ENCODE data around the gene OLFM3. TPM values are rescaled to one million over a fixed set of nuclear protein-coding genes. Genes with fewer than 3 reads are reported as not detected.

The OLFM3 gene
- not detected in 2 replicates for total RNA-seq (ENCODE audit: low replicate concordance)

GRCh38 chr1:101996825-101997465 lies at the start of gene OLFM3:
Gene OLFM3, minus strand, starts transcription at chr1:101996926.
- no peak within 1 kb of the TSS for H3K4me3 ChIP-seq (ENCODE audit: low read depth, low read length)
- DNase-seq (ENCODE audit: low read depth): no peak
- TF ChIP-seq CTCF (IDR thresholded peaks at IDR 0.05; ENCODE audit: insufficient read depth, low read length): no peak

DNA sequence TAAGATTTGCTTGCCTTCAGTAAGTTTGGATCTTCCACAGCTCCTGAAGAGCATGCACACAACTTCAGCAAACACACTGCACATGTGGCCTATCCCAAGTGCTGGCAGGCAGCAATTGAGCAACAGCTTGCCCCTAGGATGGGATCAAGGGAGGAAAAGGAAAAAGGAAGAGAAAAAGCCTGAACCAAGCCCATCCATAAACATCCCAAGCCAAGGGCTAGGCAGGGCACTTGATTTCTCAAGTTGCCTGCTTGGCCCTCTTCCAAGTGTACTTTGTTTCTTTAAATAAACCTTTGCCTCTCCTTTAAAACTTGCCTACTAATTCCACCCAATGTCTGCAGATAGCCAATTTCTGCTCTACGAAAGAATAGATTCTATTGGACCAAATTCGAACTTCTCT lies 49.0 kb upstream of the OLFM3 start:
- TF ChIP-seq CTCF (IDR thresholded peaks at IDR 0.05; ENCODE audit: insufficient read depth, low read length): no peak
- DNase-seq (ENCODE audit: low read depth): no peak
- no peak overlapping the region for H3K4me3 ChIP-seq (ENCODE audit: low read depth, low read length)

- no peak overlapping the region for H3K4me3 ChIP-seq (ENCODE audit: low read depth, low read length)
- DNase-seq (ENCODE audit: low read depth): no peak
- no peak for TF ChIP-seq CTCF (IDR thresholded peaks at IDR 0.05; ENCODE audit: insufficient read depth, low read length)
Observed at GRCh38 chr1:102032534-102032933, 35.8 kb upstream of the OLFM3 start.

GRCh38 chr1:102019530-102019929 lies 22.8 kb upstream of the OLFM3 start:
- DNase-seq (ENCODE audit: low read depth): no peak
- TF ChIP-seq CTCF (IDR thresholded peaks at IDR 0.05; ENCODE audit: insufficient read depth, low read length): no peak
- no peak overlapping the region for H3K4me3 ChIP-seq (ENCODE audit: low read depth, low read length)

DNA sequence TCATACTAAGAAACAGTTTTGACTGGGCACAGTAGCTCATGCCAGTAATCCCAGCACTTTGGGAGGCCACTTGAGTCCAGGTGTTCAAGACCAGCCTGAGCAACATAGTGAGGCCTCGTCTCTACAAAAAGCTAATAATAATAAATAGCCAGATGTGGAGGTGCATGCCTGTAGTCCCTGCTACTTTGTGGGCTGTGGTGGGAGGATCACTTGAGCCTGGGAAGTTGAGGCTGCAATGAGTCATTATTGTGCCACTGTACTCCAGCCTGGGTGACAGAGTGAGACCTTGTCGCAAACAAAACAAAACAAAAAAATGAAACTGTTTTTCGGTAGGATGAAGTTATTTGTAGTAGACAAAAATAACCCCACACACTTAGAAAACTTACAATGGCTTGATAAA lies 19.0 kb upstream of the OLFM3 start:
- TF ChIP-seq CTCF (IDR thresholded peaks at IDR 0.05; ENCODE audit: insufficient read depth, low read length): no peak
- no peak overlapping the region for H3K4me3 ChIP-seq (ENCODE audit: low read depth, low read length)
- DNase-seq (ENCODE audit: low read depth): no peak

DNA sequence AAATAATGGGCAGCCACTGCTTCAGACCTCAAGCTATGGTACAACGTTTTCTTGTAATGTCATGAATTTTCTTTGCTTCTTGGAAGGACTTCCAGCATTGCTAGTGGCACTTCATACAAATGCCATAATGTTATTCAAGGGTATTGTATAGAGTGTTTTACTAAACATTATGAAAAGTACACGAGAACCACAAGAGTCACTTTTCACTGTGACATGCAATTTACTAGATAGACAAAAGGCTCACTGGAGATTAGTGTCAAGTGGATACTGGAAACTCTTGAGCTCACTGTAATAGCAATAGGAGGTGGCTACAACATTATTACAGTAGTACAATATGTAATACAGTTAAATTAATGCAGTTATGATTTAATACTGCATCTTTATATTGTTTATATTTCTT lies 5.3 kb upstream of the OLFM3 start:
- no peak for DNase-seq (ENCODE audit: low read depth)
- no peak overlapping the region for H3K4me3 ChIP-seq (ENCODE audit: low read depth, low read length)
- TF ChIP-seq CTCF (IDR thresholded peaks at IDR 0.05; ENCODE audit: insufficient read depth, low read length): no peak

All from fibroblast of the aortic adventitia (primary cell).